Putamen (tissue), 1 donor: ENCODE data around the gene SEC14L2.
"Not testable (repeated sequence)": the region's sequence is repeated elsewhere in the genome, so short reads cannot be mapped to it uniquely, and the experiment has no call there.

Source experiments
- DNase-seq: peaks from one replicate; pipeline ENCODE4 v3.0.0-alpha.2; 2016; ENCODE audit warnings: low spot score

The SEC14L2 gene

GRCh38 chr22:30455075-30455840 is 58.4 kb downstream of the SEC14L2 start:
- DNase-seq, result no peak

DNA sequence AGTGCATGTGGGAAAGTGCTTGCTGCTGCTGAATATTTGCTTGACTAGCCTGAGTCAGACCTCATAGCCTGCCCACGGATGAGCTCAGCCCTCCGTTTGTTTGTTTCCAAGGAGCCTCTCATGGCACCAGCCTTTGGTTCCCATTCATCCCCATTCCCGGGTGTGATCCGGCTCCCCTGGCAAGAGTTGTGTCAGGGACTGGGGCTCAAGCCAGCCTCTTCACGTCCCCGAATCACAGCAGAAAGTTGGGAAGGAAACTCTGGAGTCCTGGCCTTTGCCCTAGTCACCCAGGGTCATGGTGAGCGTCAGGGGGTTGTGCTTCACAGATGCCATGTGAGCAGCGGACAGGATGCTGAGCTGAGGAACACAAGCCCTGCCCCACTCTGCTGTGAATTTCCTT is 61.2 kb downstream of the SEC14L2 start:
- DNase-seq, result no peak

GRCh38 chr22:30459181-30460052 is 62.6 kb downstream of the SEC14L2 start:
- no peak for DNase-seq

DNA sequence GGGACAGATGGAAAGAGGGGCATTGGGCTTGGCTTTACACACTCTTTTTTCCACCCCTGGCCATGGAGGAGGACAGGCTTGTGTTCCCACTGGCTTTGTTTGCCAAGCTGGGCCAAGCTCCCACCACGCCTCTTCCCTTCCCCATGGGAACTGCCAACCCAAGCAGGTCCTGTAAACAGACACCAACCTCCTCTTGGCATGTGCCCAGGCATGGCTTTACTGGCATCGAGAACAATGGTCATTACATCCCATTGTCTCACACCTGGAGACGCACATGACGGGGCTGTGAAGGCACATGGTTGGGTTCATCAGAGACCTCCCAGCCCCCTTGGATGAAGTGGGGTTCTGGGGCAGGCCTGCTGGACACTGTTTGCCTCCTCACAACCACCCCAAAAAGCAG is 63.3 kb downstream of the SEC14L2 start:
- no peak for DNase-seq

DNA sequence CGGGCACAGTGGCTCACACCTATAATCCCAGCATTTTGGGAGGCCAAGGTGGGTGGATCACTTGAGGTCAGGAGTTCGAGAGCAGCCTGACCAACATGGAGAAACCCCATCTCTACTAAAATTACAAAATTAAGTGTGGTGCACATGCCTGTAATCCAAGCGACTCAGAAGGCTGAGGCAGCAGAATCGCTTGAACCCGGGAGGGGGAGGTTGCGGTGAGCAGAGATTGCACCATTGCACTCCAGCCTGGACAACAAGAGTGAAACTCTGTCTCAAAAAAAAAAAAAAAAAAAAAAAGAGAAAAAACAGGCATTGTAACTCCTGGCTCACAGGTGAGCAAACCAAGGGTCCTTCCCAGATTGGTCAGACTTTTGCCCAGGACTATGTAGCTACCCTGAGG is 63.7 kb downstream of the SEC14L2 start:
- DNase-seq, result not testable (repeated sequence)

GRCh38 chr22:30469165-30469564 is 72.3 kb downstream of the SEC14L2 start:
- no peak for DNase-seq

GRCh38 chr22:30470655-30471054 is 73.8 kb downstream of the SEC14L2 start:
- no peak for DNase-seq

DNA sequence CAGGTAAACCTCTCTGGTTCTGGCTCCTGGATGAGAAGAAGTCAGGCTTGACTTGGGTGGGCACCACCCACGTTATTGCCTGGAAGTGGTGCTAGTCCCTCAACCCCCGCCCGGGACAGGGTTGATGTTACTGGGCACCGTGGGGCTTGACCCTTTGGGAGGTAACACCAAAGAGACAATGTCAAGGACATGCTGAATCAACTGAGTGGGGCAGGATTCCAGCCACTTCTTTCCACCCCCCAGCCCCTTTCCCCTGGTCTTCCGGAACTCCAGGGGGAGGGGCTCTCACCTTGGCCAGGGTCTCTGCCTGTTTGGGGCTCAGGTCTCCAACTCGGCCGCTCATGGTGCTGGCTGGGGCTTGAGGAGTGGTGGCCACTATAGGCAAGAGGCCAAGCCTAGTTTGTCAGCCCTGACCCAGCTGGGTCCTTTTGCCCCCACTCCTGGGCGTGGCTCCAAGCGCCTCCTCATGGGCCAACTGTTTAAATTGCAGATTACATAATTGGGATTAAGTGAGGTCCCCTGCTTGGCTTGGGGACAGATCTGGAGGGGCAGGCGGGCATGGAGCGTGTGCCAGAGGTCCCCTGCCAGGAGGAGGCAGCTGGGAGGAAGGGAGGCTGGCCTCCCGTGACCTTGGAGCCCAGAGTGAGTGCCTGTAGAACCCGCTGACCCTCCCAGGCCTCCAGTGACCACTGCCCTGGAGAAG is 74.9 kb downstream of the SEC14L2 start, which contains the start of gene SEC14L3:
SEC14L3 (minus strand) TSS at position 402 of the 703 bp plus-strand sequence; CDS start at position 343, 59 bp downstream.
- DNase-seq, result no peak

GRCh38 chr22:30472994-30473720 is 76.3 kb downstream of the SEC14L2 start:
- no peak for DNase-seq

DNA sequence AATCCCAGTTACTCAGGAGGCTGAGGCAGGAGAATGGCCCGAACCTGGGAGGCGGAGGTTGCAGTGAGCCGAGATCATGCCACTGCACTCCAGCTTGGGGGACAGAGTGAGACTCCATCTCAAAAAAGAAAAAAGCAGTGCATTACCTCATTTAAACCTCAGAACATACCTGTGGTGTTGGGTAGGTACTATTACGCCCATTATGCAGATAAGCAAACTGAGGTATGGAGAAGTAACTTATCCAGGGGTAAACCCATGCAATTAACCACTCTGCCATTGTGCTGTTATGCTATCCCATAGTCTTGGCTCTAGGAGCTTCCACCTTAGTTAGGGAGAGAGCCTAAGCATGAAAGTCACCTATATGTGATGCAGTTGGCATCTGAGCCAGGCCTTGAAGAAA is 77.3 kb downstream of the SEC14L2 start:
- no peak for DNase-seq
